Thyroid gland (tissue), 4 donors: ENCODE measurements around the gene KRTAP20-3. TPM values are rescaled to one million over a fixed set of nuclear protein-coding genes. Genes with fewer than 3 reads are reported as not detected.

ENCODE experiments used
- DNase-seq, 2 donors: peaks; one replicate each; pipeline ENCODE4 v3.0.0-alpha.2; 2019
- H3K27ac ChIP-seq, 3 donors: fragments of 200-600 bp; sonication (generic); 1 replicate in 2 of 3; 2 replicates in 1 of 3; pipeline ENCODE4 v1.5.1; 2016 to 2019; ENCODE audit warnings: mild to moderate bottlenecking in 1 of 3, moderate library complexity in 1 of 3
- H3K27me3 ChIP-seq: fragments of 200-600 bp; sonication (generic); one replicate; pipeline ENCODE4 v1.5.1; 2019
- H3K36me3 ChIP-seq, 2 donors: fragments of 200-600 bp; sonication (generic); one replicate each; pipeline ENCODE4 v1.5.1; 2016 to 2019
- H3K4me1 ChIP-seq, 2 donors: fragments of 200-600 bp; sonication (generic); one replicate each; pipeline ENCODE4 v1.5.1; 2017 to 2019
- H3K4me3 ChIP-seq, 3 donors: fragments of 200-600 bp; sonication (generic); replicated peaks in 1 of 3; 1 replicate in 2 of 3; 2 replicates in 1 of 3; pipeline ENCODE4 v1.5.1; 2016; ENCODE audit warnings: mild to moderate bottlenecking in 1 of 3
- H3K9me3 ChIP-seq: fragments of 200-600 bp; sonication (generic); one replicate; pipeline ENCODE4 v1.5.1; 2017
- POLR2A ChIP-seq, 2 donors: fragments of 450-650 bp; IDR thresholded peaks; one replicate each; pipeline ENCODE4 v1.6.1; 2017; ENCODE audit warnings: antibody characterized with exemption in 2 of 2, mild to moderate bottlenecking in 2 of 2, moderate library complexity in 1 of 2
- WGBS, 2 donors: methylation state at CpG; one replicate each; pipeline ENCODE4 v1.1.5; 2017; 5-methylcytosine and 5-hydroxymethylcytosine counted together
- intact Hi-C: fragments of 100-400 bp; cut with DNase I; formaldehyde crosslinking; loops from one replicate; pipeline ENCODE4 v1.15.1; 2023
- total RNA-seq, 4 donors: library from RNA; depleted of rRNA; stranded (reverse); fragments of >200 nt; gene quantifications; one replicate each; pipeline ENCODE4 v1.2.3, GENCODE V29; 2016
- TF ChIP-seq, protein P1 (sequence below), 6 experiments: fragments of 200-600 bp in 3 of 6; fragments of 450-650 bp in 3 of 6; sonication (generic) in 3 of 6; IDR thresholded peaks; one replicate each; pipeline ENCODE4 v1.5.1; 2016 to 2019; ENCODE audit warnings: antibody characterized with exemption in 6 of 6, mild to moderate bottlenecking in 2 of 6, inconsistent platforms in 1 of 6, moderate library complexity in 1 of 6

The KRTAP20-3 gene
- total RNA-seq, 4 donors from 2014 or later: not detected

DNA sequence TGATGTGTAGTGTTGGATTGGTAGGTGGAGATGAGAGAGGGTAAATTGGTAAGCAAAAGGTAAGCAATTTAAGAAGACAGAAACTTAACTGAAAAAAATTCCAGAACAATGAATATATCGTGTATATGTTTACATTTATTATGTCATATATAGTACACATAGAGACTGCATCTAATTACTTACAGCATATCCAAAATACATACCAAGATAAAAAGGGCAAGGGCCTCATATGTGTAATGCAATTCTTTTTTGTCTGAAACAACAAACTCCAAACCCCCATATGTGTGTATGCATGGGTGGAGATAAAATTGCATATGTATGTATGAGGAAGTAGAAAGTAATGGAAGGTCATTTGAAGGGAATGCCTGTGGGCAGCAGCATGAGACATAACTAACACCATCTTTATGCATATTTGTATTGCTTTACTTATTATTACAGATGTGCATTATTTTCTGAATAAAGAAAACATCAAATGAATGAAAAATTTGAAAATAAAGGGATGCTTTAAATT is 4.3 kb downstream of the KRTAP20-3 start:
- no peak for TF ChIP-seq POLR2A (IDR thresholded peaks at IDR 0.05)
- TF ChIP-seq, protein P1, sequence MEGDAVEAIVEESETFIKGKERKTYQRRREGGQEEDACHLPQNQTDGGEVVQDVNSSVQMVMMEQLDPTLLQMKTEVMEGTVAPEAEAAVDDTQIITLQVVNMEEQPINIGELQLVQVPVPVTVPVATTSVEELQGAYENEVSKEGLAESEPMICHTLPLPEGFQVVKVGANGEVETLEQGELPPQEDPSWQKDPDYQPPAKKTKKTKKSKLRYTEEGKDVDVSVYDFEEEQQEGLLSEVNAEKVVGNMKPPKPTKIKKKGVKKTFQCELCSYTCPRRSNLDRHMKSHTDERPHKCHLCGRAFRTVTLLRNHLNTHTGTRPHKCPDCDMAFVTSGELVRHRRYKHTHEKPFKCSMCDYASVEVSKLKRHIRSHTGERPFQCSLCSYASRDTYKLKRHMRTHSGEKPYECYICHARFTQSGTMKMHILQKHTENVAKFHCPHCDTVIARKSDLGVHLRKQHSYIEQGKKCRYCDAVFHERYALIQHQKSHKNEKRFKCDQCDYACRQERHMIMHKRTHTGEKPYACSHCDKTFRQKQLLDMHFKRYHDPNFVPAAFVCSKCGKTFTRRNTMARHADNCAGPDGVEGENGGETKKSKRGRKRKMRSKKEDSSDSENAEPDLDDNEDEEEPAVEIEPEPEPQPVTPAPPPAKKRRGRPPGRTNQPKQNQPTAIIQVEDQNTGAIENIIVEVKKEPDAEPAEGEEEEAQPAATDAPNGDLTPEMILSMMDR (IDR thresholded peaks at IDR 0.05): no peak
- H3K27me3 ChIP-seq: no peaks in the 10 kb centered on the region
- intact Hi-C loops: no loop called here
- H3K36me3 ChIP-seq: no peaks in the 10 kb centered on the region
- H3K4me1 ChIP-seq: no peaks in the 10 kb centered on the region
- WGBS, 2 donors: 79 to 90% methylated on average over 1 of the region's 1 CpG
- no peak overlapping the region for H3K4me3 ChIP-seq
- no peak for DNase-seq
- H3K27ac ChIP-seq: no peak overlapping the region
- no peaks in the 10 kb centered on the region for H3K9me3 ChIP-seq

DNA sequence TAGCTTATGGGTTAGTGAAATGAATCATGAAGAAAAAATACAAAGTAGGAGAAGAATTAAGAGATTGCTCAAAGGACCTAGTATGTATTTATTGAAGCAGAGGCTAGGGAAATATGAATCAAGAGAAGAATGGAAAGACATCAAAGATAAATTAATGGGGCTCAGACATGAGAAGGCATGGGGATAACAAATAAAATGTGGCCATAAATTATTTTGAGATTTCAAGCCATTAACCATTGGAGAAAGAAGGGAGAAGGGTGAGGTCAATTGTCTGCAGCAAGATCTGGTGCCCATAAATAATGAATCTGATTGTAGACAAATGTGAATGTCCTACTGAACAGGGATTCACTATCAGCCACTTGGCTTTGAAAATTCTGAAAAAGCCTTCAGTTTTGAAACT is 10.2 kb downstream of the KRTAP20-3 start:
- intact Hi-C loops: no loop called here
- no peak for TF ChIP-seq POLR2A (IDR thresholded peaks at IDR 0.05)
- TF ChIP-seq, protein P1 (IDR thresholded peaks at IDR 0.05): no peak
- Histone ChIP-seq H3K27me3 (no peaks in the 10 kb centered on the region), H3K36me3 (no peaks in the 10 kb centered on the region), H3K4me1 (no peaks in the 10 kb centered on the region), H3K4me3 (no peak overlapping the region), H3K9me3 (no peaks in the 10 kb centered on the region), H3K27ac (no peak overlapping the region)
- DNase-seq: no peak

DNA sequence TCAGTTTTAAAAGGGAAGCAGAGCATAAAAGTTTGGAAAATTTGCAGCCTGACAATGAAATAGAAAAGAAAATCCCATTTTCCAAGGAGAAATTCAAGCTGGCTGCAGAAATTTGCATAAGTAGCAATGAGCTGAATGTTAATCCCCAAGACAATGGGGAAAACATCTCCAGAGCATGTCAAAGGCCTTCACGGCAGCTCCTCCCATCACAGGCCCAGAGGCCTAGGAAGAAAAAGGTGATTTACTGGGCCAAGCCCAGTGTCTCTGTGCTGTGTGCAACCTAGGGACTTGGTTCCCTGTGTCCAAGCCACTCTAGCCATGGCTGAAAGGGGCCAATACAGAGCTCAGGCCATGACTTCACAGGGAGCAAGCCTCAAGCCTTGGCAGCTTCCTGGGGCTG is 26.1 kb downstream of the KRTAP20-3 start:
- Histone ChIP-seq H3K4me1 (no peaks in the 10 kb centered on the region), H3K4me3 (no peak overlapping the region), H3K27ac (no peak overlapping the region), H3K36me3 (no peaks in the 10 kb centered on the region), H3K9me3 (no peaks in the 10 kb centered on the region), H3K27me3 (no peaks in the 10 kb centered on the region)
- 63 to 85% methylated on average over 1 of the region's 1 CpG for WGBS, 2 donors
- no peak for DNase-seq
- intact Hi-C loops: no loop called here
- TF ChIP-seq, protein P1 (IDR thresholded peaks at IDR 0.05): no peak
- no peak for TF ChIP-seq POLR2A (IDR thresholded peaks at IDR 0.05)

DNA sequence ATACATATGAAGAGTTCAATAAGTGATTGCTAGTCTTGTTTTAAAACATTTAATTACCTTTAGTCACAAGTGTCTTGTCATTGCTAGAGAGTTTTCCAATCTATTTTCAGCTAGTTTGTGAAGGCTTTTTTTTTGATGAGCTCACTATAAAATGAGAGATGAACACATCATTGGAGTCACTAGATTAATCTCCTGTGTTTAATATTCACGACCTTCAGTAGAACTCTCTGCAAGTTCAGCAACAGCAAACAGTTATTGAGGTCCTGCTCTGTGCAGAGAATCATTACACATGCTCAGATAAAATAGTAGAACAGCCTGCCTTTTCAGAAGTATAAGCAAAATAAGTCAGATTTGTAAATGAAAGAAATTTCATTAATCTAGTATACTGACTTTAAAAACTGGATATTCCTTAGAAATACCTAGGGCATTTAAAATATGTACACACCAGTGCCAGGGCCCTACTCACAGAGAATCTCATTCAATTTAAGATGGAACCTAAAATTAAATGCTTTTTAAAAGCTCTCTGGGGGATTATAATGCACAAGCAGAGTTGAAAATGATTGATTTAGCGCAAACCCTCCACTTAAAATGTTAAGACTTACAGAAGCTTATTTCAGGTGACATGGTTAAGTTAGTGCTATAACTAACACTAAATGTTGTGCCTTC is 30.5 kb downstream of the KRTAP20-3 start:
- Histone ChIP-seq H3K9me3 (no peaks in the 10 kb centered on the region), H3K27ac (no peak overlapping the region), H3K36me3 (no peaks in the 10 kb centered on the region), H3K27me3 (no peaks in the 10 kb centered on the region), H3K4me3 (no peak overlapping the region), H3K4me1 (no peaks in the 10 kb centered on the region)
- DNase-seq: no peak
- TF ChIP-seq POLR2A (IDR thresholded peaks at IDR 0.05): no peak
- TF ChIP-seq, protein P1 (IDR thresholded peaks at IDR 0.05): no peak
- 82 to 83% methylated on average over 2 of the region's 2 CpGs for WGBS, 2 donors
- intact Hi-C loops: no loop called here

- DNase-seq: no peak
- Histone ChIP-seq H3K4me3 (no peak overlapping the region), H3K9me3 (no peaks in the 10 kb centered on the region), H3K36me3 (no peaks in the 10 kb centered on the region), H3K27me3 (no peaks in the 10 kb centered on the region), H3K27ac (no peak overlapping the region), H3K4me1 (no peaks in the 10 kb centered on the region)
- WGBS, 2 donors: 74 to 82% methylated on average over 1 of the region's 1 CpG
- TF ChIP-seq POLR2A (IDR thresholded peaks at IDR 0.05): no peak
- TF ChIP-seq, protein P1 (IDR thresholded peaks at IDR 0.05): no peak
- intact Hi-C loops: no loop called here
Measured at GRCh38 chr21:30674312-30674711, 31.6 kb downstream of the KRTAP20-3 start.
